ENCODE data around the gene ARHGDIG. TPM values are rescaled to one million over a fixed set of nuclear protein-coding genes. Genes with fewer than 3 reads are reported as not detected.

Gene ARHGDIG
- total and polyA plus RNA-seq, 2 experiments from 2014 or later = 0.78 to 1.0 TPM

GRCh38 chr16:301950-302349 lies 21.6 kb downstream of the ARHGDIG start:
- H3K27ac ChIP-seq (ENCODE audit: low read depth) = no peak overlapping the region
- Mint-ChIP-seq H3K4me3 (no peak overlapping the region), H3K27me3 (ENCODE audit: insufficient read depth, low read depth, poor library complexity) (peaks cover 13% of the 10 kb centered on the region), H3K36me3 (ENCODE audit: low read depth) (peaks cover 8% of the 10 kb centered on the region; the same call in 1 of the 3 replicates), H3K4me1 (no peaks in the 10 kb centered on the region), H3K27ac (no peak overlapping the region), H3K9me3 (no peaks in the 10 kb centered on the region)
- H3K79me2 ChIP-seq (replicated peaks; ENCODE audit: insufficient read depth) = no peaks in the 10 kb centered on the region
- no peak overlapping the region for H3K4me2 ChIP-seq
- no peaks in the 10 kb centered on the region for H3K36me3 ChIP-seq (ENCODE audit: insufficient read depth)
- H3K9me2 ChIP-seq (ENCODE audit: insufficient read depth) = no peaks in the 10 kb centered on the region
- ATAC-seq (no peak), DNase-seq (ENCODE audit: low spot score) (no peak)
- H3F3A ChIP-seq (replicated peaks; ENCODE audit: low read depth) = no peaks in the 10 kb centered on the region
- no peak overlapping the region for H3K4me3 ChIP-seq
- no peak overlapping the region for H2AFZ ChIP-seq
- no peaks in the 10 kb centered on the region for H3K4me1 ChIP-seq (ENCODE audit: insufficient read depth)
- peaks cover 9% of the 10 kb centered on the region for H4K20me1 ChIP-seq (replicated peaks; ENCODE audit: insufficient read depth)
- no peak for TF ChIP-seq ZNF462 (CRISPR knock-in tag; IDR thresholded peaks at IDR 0.05)
- no peak for TF ChIP-seq ZNF331 (CRISPR knock-in tag; IDR thresholded peaks at IDR 0.05; ENCODE audit: low read depth)
- TF ChIP-seq ZNF114 (CRISPR knock-in tag; IDR thresholded peaks at IDR 0.05) = no peak
- no peak for TF ChIP-seq NANOG (IDR thresholded peaks at IDR 0.05; ENCODE audit: borderline replicate concordance)
- no peak for TF ChIP-seq POLR2AphosphoS5 (IDR thresholded peaks at IDR 0.05; ENCODE audit: low read depth)
- TF ChIP-seq, protein P1, sequence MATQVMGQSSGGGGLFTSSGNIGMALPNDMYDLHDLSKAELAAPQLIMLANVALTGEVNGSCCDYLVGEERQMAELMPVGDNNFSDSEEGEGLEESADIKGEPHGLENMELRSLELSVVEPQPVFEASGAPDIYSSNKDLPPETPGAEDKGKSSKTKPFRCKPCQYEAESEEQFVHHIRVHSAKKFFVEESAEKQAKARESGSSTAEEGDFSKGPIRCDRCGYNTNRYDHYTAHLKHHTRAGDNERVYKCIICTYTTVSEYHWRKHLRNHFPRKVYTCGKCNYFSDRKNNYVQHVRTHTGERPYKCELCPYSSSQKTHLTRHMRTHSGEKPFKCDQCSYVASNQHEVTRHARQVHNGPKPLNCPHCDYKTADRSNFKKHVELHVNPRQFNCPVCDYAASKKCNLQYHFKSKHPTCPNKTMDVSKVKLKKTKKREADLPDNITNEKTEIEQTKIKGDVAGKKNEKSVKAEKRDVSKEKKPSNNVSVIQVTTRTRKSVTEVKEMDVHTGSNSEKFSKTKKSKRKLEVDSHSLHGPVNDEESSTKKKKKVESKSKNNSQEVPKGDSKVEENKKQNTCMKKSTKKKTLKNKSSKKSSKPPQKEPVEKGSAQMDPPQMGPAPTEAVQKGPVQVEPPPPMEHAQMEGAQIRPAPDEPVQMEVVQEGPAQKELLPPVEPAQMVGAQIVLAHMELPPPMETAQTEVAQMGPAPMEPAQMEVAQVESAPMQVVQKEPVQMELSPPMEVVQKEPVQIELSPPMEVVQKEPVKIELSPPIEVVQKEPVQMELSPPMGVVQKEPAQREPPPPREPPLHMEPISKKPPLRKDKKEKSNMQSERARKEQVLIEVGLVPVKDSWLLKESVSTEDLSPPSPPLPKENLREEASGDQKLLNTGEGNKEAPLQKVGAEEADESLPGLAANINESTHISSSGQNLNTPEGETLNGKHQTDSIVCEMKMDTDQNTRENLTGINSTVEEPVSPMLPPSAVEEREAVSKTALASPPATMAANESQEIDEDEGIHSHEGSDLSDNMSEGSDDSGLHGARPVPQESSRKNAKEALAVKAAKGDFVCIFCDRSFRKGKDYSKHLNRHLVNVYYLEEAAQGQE (IDR thresholded peaks at IDR 0.05; ENCODE audit: unreplicated experiment) = no peak
- TF ChIP-seq, protein P2, sequence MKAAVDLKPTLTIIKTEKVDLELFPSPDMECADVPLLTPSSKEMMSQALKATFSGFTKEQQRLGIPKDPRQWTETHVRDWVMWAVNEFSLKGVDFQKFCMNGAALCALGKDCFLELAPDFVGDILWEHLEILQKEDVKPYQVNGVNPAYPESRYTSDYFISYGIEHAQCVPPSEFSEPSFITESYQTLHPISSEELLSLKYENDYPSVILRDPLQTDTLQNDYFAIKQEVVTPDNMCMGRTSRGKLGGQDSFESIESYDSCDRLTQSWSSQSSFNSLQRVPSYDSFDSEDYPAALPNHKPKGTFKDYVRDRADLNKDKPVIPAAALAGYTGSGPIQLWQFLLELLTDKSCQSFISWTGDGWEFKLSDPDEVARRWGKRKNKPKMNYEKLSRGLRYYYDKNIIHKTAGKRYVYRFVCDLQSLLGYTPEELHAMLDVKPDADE (IDR thresholded peaks at IDR 0.05) = no peak
- no peak for TF ChIP-seq JUNB (IDR thresholded peaks at IDR 0.05; ENCODE audit: unreplicated experiment)
- TF ChIP-seq EZH2phosphoT487 (IDR thresholded peaks at IDR 0.05; ENCODE audit: unreplicated experiment) = no peak
- TF ChIP-seq STAT1 (IDR thresholded peaks at IDR 0.05; ENCODE audit: unreplicated experiment) = no peak
- TF ChIP-seq CREB1 (CRISPR knock-in tag; IDR thresholded peaks at IDR 0.05; ENCODE audit: low read depth) = no peak
- no peak for TF ChIP-seq EZH2 (IDR thresholded peaks at IDR 0.05; ENCODE audit: low read depth, unreplicated experiment)
- no peak for TF ChIP-seq CTCF (conservative IDR thresholded peaks at IDR 0.05; ENCODE audit: low read depth in 2 of 2)
- H3K27me3 ChIP-seq (ENCODE audit: insufficient read depth) = no peaks in the 10 kb centered on the region

All from GM23338 (cell line).